Measurements from ENCODE around the gene MAST4.

- TF ChIP-seq CTCF (IDR thresholded peaks at IDR 0.05; ENCODE audit: low read depth, low read length, poor library complexity, severe bottlenecking) (no peak), EZH2phosphoT487 (IDR thresholded peaks at IDR 0.05; ENCODE audit: borderline replicate concordance, low read length) (no peak)
Measured at GRCh38 chr5:67133217-67133616, 537.0 kb downstream of the MAST4 start.

Data from DOHH2 (cell line).